NCI-H748 treated with DMSO at 0.1 percent for 48 hours (cell line): ENCODE measurements around the gene REC114.
A peak's percentile ranks its signal among the peaks of the same experiment; 100 is the strongest.
"Not testable (repeated sequence)": the region's sequence is repeated elsewhere in the genome, so short reads cannot be mapped to it uniquely, and the experiment has no call there.

Experiments
- DNase-seq: peaks from one replicate; lab custom pipeline; 2025; lab: John Stamatoyannopoulos, UW

Gene REC114

GRCh38 chr15:73530649-73531048 lies 87.7 kb downstream of the REC114 start:
- DNase-seq: no peak

DNA sequence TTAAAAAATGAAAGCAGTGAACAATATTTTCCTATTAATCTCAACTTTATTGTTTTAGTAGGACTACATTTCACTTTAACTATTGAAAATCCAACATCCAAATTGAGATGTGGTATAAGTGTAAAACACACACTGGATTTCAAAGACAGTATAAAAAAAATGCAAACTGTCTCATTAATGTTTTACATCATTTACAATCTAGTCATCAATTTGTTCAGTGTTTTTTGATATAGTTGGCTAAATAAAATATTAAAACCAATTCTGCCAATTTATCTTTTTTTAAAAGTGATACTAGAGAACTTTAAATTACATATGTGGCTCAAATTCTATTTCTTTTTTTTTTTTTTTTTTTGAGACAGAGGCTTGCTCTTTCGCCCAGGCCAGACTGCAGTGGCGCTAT lies 95.2 kb downstream of the REC114 start:
- no peak for DNase-seq

DNA sequence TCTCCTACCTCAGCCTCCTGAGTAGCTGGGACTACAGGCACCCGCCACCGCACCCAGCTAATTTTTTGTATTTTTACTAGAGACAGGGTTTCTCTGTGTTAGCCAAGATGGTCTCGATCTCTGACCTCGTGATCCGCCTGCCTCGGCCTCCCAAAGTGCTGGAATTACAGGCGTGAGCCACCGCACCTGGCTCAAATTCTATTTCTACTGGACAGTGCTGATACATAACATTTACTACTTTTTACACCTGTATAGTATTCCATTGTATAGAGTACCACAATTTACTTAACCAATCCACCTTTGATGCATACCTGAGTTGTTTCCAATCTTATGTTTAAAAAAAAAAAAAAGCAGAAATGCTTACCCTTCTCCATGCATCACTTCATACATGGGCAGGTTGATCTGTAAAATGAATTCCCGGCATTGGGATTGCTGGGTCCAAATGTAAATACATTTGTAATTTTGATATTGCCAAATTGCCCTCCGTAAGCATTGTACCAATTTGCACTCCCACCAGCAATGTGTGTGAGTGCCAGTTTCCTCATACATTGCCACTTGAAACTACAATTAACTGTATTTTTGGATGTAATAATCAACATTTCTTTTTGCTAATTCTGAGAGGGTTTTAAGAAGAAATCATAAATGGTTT lies 95.7 kb downstream of the REC114 start:
- no peak for DNase-seq

DNA sequence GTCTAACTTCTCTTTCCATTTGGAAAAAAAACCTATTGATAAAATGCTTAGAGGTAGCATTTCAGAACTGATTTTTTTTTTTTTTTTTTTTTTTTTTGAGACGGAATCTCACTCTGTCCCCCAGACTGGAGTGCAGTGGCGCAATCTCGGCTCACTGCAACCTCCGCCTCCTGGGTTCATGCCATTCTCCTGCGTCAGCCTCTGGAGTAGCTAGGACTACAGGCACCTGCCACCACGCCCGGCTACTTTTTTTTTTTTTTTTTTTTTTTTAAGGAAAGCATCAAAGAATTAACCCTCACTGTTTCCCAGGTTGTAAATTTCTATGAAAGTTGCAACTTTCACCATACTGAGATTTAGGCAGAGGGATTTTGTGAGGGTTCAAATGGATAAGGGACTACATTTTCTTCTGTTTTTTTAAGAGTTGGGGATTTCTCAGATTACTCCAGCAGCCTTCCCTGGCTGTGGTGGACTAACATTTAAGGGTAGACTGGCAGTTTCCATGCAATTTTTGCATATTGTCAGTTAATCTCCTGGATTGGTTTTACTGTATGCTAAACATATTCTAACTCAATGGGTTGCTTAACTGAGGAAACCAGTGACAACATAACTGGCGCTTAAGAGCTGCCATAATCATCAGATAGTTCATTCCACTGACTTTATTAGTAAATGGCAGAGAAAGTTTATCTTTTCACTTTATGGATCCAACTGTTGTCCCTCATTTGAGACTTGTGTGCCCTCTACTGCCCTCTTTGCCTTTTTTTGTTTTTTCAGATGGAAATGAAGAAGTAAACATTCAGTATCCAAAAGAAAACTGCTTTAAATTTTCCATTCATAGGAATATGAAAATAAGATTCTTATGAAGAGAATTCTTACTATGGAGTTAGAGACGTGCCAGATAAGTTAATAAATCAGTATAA lies 96.5 kb downstream of the REC114 start:
- DNase-seq: no peak

- DNase-seq: no peak
Measured at GRCh38 chr15:73540161-73540560, 97.2 kb downstream of the REC114 start.

- no peak for DNase-seq
Measured at GRCh38 chr15:73541479-73541878, 98.5 kb downstream of the REC114 start.

DNA sequence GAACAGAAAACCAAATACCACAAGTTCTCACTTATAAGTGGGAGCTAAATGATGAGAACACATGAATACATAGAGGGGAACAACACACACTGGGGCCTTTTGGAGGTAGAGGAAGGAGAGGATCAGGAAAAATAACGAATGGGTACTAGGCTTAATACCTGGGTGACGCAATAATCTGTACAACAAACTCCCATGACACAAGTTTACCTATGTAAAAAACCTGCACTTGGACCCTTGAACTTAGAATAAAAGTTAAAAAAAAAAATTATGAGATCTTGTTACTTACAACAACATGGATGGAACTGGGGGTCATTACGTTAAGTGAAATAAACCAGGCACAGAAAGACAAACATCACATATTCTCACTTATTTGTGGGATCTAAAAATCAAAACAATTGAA lies 106.0 kb downstream of the REC114 start:
- not testable (repeated sequence) for DNase-seq

DNA sequence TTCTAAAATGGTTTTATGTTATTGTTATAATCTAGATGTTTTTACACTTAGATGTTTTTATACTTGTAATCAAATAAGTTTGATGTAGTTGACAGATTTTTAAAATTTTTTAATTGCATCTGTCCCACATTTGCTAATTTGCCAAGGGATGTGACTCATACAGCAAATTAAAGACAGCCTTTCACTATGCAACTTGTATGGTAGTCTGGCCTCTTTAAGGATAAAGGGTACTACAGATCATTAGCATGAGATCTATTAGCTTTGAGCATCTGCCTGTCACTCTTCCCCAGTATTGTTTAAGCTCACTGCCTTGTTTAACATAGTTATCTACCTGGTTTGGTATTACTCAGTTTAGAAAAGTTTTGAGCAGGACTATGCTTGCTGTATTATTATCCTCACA lies 107.2 kb downstream of the REC114 start:
- DNase-seq: no peak

DNA sequence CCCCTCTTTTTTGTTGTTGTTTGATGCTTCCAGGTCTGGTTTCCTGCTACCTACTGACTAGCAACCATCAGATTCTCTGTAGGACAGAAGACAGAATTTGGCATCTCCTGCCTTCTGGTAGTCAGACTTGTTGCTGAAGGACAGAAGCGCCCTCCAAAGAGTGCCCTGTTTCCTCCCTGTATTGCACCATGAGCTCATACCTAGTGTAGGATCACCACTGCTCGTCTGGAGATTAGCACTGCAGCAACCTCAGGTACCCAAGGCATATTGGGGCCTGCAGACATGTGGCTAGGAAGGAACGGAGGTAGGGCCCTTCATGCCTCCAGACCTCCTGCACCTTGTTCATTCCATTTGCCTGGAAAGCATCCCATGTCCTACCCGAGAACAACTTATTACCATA lies 112.1 kb downstream of the REC114 start:
- no peak for DNase-seq

GRCh38 chr15:73558529-73558928 lies 115.6 kb downstream of the REC114 start:
- DNase-seq: no peak

DNA sequence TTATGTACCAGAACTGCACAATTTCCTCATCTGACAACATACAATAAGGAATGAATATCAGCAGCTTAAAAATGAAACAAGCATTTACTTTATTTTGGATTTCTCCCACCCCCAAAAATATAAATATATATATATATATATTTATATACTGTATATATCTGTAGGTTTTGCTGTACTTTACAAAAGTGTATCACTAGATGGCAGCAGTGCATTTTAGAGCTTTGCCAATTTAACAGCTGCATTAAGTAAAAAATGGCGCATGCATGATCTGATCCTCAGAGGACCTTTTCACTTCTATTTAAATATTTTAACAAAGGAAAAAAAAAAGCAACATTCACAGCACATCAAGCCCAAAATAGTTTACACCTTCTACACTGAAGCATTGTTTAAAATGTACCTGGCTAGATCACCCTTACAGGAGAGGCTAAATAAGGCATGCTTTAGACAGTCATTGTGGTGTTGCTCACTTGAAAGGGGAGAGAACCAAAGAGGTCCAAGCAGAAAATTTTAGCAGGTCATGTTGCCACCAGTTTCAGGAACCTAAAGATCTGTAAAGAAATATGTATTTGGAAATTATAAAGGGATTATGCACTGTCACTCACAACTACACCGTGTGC lies 117.6 kb downstream of the REC114 start:
- DNase-seq: peak; percentile 42

DNA sequence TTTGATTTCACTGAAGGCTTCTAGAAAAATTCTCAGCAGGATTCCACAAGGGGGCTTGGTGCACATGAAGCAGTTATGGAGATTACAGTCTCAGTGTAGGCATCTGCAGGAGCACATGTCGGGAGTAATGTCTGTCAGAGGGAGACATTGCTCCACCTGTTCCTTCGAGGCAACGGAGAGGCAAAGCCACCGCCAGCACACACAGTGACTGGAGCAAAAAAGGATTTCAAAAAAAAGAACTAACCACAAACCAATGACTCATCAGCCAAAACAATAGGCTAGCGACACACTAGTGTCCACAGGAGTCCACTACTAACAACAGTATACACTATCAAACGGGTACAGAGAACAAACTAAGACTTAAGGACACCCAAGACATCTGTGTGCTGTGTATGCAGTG lies 121.3 kb downstream of the REC114 start:
- DNase-seq: no peak

GRCh38 chr15:73567020-73567419 lies 124.1 kb downstream of the REC114 start:
- no peak for DNase-seq

DNA sequence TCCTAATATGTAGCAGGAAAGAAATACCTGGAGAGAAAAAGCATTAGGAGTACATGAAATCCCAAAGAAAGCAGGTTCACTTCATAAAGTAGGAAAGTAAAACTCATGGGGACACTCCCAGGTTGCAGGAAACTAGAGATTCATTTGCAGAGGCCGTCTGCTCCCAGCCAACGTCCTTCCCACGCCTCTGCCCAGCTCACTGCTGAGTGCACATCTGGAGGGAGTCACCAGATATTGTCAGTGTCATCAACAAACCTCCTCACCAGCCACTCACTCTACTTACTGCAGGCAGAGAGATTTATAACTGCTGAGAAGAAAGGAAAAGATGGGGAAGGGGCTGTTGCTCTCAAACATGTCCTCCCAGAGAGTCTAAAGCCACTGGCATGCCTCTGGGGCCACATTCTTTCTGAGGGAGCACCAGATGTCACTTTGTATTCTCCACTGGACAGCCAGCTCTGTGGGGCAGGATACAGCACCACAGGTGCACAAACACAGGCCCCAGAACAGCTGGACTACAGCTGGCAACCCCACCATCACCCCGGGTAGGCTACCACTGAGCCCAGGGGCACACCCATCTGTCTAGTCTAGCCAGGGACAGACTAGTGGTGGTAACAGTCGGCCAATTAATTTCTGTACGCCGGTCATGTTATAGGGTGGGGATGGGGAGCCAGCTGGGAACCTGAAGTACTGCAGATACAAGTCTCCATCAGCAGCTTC lies 125.8 kb downstream of the REC114 start:
- no peak for DNase-seq

DNA sequence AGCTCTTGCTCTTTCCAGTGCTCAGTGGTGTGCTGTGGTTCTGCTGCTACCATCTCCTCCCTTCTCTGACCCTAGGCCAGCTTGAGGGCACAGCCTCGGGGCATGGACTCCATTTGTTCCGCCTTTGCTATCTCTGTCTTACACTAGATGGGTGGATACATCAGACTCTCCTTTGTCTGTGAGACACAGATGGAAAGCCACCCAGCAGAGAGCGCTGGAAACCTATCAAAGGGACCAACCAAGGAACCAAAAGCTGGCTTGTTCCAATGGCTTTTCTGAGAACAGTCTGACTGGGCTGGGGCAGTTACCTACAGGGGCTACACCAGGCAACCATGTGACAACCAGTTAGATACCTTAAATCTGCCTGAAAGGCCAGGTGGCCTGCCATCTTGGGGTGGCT lies 126.4 kb downstream of the REC114 start:
- DNase-seq: no peak

DNA sequence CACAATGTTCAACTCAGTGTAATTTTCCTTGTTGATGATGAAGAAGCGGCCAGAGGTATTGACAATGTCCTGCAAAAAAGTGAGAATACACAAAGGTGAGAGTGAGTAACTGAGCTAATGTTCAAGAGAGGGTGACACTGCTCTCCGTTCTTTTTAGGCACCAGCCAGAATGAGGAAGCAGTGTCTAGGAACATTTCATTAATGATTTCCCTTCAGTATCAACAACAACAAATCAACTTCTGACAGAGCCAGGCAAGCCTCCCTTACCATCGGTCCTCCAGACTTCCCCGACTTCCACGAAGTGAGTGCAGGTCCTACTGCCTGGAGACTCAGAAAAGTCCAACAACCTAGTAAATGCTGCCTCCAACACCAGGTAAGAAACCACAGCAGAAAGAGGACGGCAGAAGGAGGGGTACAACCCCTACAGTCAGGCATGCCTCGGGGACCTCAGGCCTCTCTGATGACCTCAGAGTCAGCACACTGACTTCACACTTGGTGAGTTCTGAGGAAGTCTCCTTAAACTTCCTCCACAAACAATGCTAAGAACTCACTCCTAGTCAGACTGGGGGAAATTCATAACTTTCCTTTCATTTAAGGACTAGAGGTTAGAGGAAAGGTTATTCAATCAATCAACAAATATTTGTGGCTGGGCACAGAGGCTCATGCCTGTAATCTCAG lies 127.5 kb downstream of the REC114 start:
- DNase-seq: no peak

DNA sequence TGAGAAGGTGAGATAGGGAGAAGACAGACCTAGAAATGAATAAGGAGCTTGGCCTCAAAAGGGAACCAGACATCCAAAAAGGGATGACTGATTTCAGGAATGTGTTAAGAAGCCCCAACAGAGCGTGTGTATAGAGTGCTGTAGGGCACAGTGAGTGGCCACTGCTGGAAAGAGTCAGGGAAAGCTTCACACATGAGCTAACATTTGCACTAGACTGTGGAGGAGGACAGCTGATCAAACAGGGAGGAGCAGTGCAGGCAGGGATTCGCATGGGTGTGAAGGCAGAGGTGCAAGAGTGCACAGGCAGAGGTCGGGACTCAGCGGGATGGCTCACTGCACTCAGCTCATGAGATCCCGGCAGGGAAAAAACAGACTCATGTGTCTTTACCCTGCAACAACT lies 128.4 kb downstream of the REC114 start:
- DNase-seq: peak; percentile 17

- no peak for DNase-seq
Measured at GRCh38 chr15:73572296-73572695, 129.3 kb downstream of the REC114 start.

DNA sequence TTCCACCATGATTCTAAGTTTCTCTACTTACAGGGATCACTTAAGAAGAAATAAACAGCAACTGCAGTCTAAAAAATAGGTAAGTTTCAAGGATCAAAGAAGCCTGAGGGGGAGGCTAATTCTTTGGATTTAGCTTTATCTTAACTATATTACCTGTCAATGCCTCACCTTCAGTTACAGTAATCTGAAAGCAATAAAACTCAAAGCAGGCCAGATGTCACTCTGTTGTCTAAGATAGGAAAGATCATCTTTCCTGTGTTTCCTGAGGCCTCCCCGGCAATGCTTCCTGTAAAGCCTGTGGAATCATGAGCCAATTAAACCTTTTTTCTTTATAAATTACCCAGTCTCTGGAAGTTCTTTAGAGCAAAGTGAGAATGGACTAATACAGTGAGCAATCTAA lies 130.1 kb downstream of the REC114 start:
- DNase-seq: no peak

GRCh38 chr15:73573572-73573971 lies 130.6 kb downstream of the REC114 start:
- no peak for DNase-seq

DNA sequence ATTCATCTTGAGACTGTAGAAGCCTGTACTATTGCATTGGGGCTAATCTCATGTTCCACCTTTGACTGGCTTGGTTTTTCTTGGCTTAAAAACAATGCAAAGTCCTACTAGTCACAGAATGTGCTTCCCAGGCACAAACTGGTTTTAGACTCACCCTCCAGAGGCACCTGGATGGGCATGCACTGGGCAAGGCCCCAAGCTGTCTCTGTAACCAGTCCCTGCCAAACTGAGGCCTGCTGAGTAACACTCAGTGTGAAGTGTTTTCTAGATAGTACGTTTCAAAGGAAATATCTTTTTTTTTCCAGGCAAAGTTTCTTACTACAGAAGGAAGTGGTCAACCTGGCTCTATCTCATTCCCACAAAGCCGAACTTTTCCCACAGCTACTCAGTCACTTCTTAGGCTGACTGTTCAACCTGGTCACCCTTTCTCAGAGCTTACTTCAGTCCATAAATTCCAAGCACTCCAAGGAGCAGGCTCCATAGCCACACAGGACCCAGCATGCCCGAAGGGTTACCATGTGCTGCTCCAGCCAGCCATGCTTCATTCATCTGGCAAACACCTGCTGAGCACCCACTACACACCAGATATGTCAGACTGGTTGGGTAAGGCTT lies 132.8 kb downstream of the REC114 start:
- no peak for DNase-seq
